ENCODE results near the gene TENM3.

DNA sequence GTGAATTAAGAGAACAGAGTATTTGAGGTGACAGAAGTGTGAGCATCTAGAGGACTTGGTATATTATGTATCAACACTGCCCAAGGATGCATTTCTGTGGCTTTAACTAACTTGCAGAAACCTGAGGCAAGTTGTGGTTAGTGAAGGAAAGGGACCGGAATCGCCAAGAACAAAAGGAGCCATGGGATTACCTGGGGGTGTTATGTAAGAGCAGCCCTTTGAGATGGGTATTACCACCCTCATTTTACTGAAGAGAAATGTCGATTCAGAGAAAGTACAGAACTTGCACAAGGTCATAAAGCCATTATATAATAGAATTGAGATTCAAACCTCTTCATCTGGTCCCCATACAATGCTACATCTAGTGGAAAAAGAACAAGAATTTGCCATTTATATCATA lies 14.3 kb downstream of the TENM3 start:
- TF ChIP-seq, protein P1, sequence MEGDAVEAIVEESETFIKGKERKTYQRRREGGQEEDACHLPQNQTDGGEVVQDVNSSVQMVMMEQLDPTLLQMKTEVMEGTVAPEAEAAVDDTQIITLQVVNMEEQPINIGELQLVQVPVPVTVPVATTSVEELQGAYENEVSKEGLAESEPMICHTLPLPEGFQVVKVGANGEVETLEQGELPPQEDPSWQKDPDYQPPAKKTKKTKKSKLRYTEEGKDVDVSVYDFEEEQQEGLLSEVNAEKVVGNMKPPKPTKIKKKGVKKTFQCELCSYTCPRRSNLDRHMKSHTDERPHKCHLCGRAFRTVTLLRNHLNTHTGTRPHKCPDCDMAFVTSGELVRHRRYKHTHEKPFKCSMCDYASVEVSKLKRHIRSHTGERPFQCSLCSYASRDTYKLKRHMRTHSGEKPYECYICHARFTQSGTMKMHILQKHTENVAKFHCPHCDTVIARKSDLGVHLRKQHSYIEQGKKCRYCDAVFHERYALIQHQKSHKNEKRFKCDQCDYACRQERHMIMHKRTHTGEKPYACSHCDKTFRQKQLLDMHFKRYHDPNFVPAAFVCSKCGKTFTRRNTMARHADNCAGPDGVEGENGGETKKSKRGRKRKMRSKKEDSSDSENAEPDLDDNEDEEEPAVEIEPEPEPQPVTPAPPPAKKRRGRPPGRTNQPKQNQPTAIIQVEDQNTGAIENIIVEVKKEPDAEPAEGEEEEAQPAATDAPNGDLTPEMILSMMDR (IDR thresholded peaks at IDR 0.05), result no peak
- no peak for TF ChIP-seq POLR2A (IDR thresholded peaks at IDR 0.05)

All from vagina (tissue), 2 donors.